H1 (cell line): Measurements from ENCODE around the gene PGA5.
"Not testable (repeated sequence)": the region's sequence is repeated elsewhere in the genome, so short reads cannot be mapped to it uniquely, and the experiment has no call there.

Experiments
- CBX8 ChIP-seq: fragments of 300-800, 300-1000 bp; sonication (generic); IDR thresholded peaks from 2 replicates; pipeline ENCODE4 v1.7.1; 2016; ENCODE audit warnings: low read depth, low read length, borderline replicate concordance
- CHD2 ChIP-seq: IDR thresholded peaks from 2 replicates; pipeline ENCODE4 v1.6.1; 2012; ENCODE audit warnings: low read length, improper control_type of control experiment
- CTCF ChIP-seq, 3 experiments: IDR thresholded peaks; 1 replicate in 2 of 3; 2 replicates in 1 of 3; pipeline versions ENCODE4 v1.5.1 to v1.6.1; 2011; ENCODE audit warnings: low read length in 3 of 3, mild to moderate bottlenecking in 3 of 3, inconsistent platforms in 2 of 3, low read depth in 1 of 3, moderate library complexity in 1 of 3; ENCODE audit not compliant: insufficient read depth in 1 of 3; ENCODE audit errors: control extremely low read depth in 1 of 3
- EP300 ChIP-seq, 2 experiments: IDR thresholded peaks; 1 replicate in 1 of 2; 2 replicates in 1 of 2; pipeline ENCODE4 v1.6.1; 2011 to 2012; ENCODE audit warnings: low read depth in 2 of 2, low read length in 2 of 2, mild to moderate bottlenecking in 2 of 2, borderline replicate concordance in 1 of 2, inconsistent platforms in 1 of 2, moderate library complexity in 1 of 2
- GABPA ChIP-seq: IDR thresholded peaks from 2 replicates; pipeline ENCODE4 v1.6.1; 2011; ENCODE audit warnings: mild to moderate bottlenecking, low read length, moderate library complexity, borderline replicate concordance; ENCODE audit not compliant: insufficient read depth
- GTF2F1 ChIP-seq: IDR thresholded peaks from 2 replicates; pipeline ENCODE4 v1.6.1; 2012; ENCODE audit warnings: low read depth, low read length, improper control_type of control experiment, borderline replicate concordance
- HDAC2 ChIP-seq, 2 experiments: fragments of 300-600 bp in 1 of 2; sonication (generic) in 1 of 2; IDR thresholded peaks; 2 replicates each; pipeline ENCODE4 v1.6.1; 2011 to 2012; ENCODE audit warnings: low read depth in 2 of 2, low read length in 2 of 2, mild to moderate bottlenecking in 2 of 2, moderate library complexity in 2 of 2, borderline replicate concordance in 1 of 2, inconsistent platforms in 1 of 2
- JUN ChIP-seq: IDR thresholded peaks from 2 replicates; pipeline ENCODE4 v1.6.1; 2011; ENCODE audit warnings: low read depth, mild to moderate bottlenecking, improper control_type of control experiment, low read length
- MAFK ChIP-seq: IDR thresholded peaks from 2 replicates; pipeline ENCODE4 v1.6.1; 2012; ENCODE audit warnings: low read depth, mild to moderate bottlenecking, improper control_type of control experiment, low read length
- MAX ChIP-seq: IDR thresholded peaks from 2 replicates; pipeline ENCODE4 v1.6.1; 2012; ENCODE audit warnings: inconsistent platforms
- NRF1 ChIP-seq: IDR thresholded peaks from 2 replicates; pipeline ENCODE4 v1.6.1; 2011; ENCODE audit warnings: mild to moderate bottlenecking, low read depth, low read length, improper control_type of control experiment
- POLR2A ChIP-seq, 2 experiments: IDR thresholded peaks; 1 replicate in 1 of 2; 2 replicates in 1 of 2; pipeline ENCODE4 v1.6.1; 2011; ENCODE audit warnings: low read depth in 2 of 2, low read length in 2 of 2, mild to moderate bottlenecking in 2 of 2; ENCODE audit errors: control extremely low read depth in 1 of 2
- RXRA ChIP-seq: IDR thresholded peaks from 2 replicates; pipeline ENCODE4 v1.6.1; 2011; ENCODE audit warnings: low read depth, mild to moderate bottlenecking, low read length, moderate library complexity; ENCODE audit not compliant: insufficient read depth
- YY1 ChIP-seq: IDR thresholded peaks from 2 replicates; pipeline ENCODE4 v1.6.1; 2011; ENCODE audit warnings: low read depth, mild to moderate bottlenecking, low read length

GRCh38 chr11:61248071-61248470 lies 7.1 kb downstream of the PGA5 start:
- TF ChIP-seq CBX8; MAFK; EP300 (IDR thresholded peaks at IDR 0.05; ENCODE audit: borderline replicate concordance in 1 of 2, low read depth in 2 of 2, low read length in 2 of 2); GABPA; CTCF (IDR thresholded peaks at IDR 0.05; ENCODE audit: control extremely low read depth in 1 of 3, insufficient read depth in 1 of 3, low read depth in 1 of 3, low read length in 3 of 3); YY1; NRF1; GTF2F1; RXRA; MAX; POLR2A (IDR thresholded peaks at IDR 0.05; ENCODE audit: control extremely low read depth in 1 of 2, low read depth in 2 of 2, low read length in 2 of 2); CHD2; JUN; HDAC2 (IDR thresholded peaks at IDR 0.05; ENCODE audit: borderline replicate concordance in 1 of 2, low read depth in 2 of 2, low read length in 2 of 2): not testable (repeated sequence)
